Vagina (tissue), 2 donors: ENCODE measurements around the gene CIITA.

ENCODE experiments used
- CTCF ChIP-seq, 3 experiments: fragments of 450-650 bp in 2 of 3; fragments of 200-600 bp in 1 of 3; sonication (generic) in 1 of 3; IDR thresholded peaks; one replicate each; pipeline ENCODE4 v1.5.1; 2017 to 2019; ENCODE audit warnings: antibody characterized with exemption in 3 of 3, mild to moderate bottlenecking in 2 of 3, moderate library complexity in 2 of 3
- POLR2A ChIP-seq, 2 donors: fragments of 450-650 bp; IDR thresholded peaks; one replicate each; pipeline ENCODE4 v1.6.1; 2017; ENCODE audit warnings: antibody characterized with exemption in 2 of 2, mild to moderate bottlenecking in 2 of 2, moderate library complexity in 2 of 2
- POLR2AphosphoS5 ChIP-seq, 2 donors: sonication (generic); formaldehyde crosslinking; IDR thresholded peaks; one replicate each; pipeline ENCODE4 v1.9.0; 2017; ENCODE audit warnings: antibody characterized with exemption in 2 of 2, mild to moderate bottlenecking in 2 of 2, low read depth in 1 of 2; ENCODE audit not compliant: insufficient read depth in 1 of 2

- TF ChIP-seq POLR2AphosphoS5 (IDR thresholded peaks at IDR 0.05; ENCODE audit: insufficient read depth in 1 of 2, low read depth in 1 of 2), result no peak
- no peak for TF ChIP-seq CTCF (IDR thresholded peaks at IDR 0.05)
- TF ChIP-seq POLR2A (IDR thresholded peaks at IDR 0.05), result no peak
Measured at GRCh38 chr16:10919003-10919351, 42.0 kb downstream of the CIITA start.
